ENCODE results near the gene GPRC5A. TPM values are rescaled to one million over a fixed set of nuclear protein-coding genes. Genes with fewer than 3 reads are reported as not detected.

The GPRC5A gene
- total RNA-seq, 1 experiment from 2014 or later = 742 TPM

GRCh38 chr12:12882288-12882687, 9.1 kb upstream of the GPRC5A start:
- BruUV-seq (replicated peaks) = no TSS peak
- TF ChIP-seq, protein P1, sequence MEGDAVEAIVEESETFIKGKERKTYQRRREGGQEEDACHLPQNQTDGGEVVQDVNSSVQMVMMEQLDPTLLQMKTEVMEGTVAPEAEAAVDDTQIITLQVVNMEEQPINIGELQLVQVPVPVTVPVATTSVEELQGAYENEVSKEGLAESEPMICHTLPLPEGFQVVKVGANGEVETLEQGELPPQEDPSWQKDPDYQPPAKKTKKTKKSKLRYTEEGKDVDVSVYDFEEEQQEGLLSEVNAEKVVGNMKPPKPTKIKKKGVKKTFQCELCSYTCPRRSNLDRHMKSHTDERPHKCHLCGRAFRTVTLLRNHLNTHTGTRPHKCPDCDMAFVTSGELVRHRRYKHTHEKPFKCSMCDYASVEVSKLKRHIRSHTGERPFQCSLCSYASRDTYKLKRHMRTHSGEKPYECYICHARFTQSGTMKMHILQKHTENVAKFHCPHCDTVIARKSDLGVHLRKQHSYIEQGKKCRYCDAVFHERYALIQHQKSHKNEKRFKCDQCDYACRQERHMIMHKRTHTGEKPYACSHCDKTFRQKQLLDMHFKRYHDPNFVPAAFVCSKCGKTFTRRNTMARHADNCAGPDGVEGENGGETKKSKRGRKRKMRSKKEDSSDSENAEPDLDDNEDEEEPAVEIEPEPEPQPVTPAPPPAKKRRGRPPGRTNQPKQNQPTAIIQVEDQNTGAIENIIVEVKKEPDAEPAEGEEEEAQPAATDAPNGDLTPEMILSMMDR (IDR thresholded peaks at IDR 0.05; ENCODE audit: unreplicated experiment) = no peak
- no peaks in the 10 kb centered on the region for H3K9me3 Mint-ChIP-seq (ENCODE audit: low read depth, unreplicated experiment)
- peaks cover 55% of the 10 kb centered on the region for H3K36me3 Mint-ChIP-seq (ENCODE audit: insufficient read depth, unreplicated experiment)
- DNase-seq = no peak
- peak overlapping the region; percentile 92 for H3K27ac Mint-ChIP-seq (ENCODE audit: unreplicated experiment)
- intact Hi-C loops (cut with micrococcal nuclease; ENCODE audit: unreplicated experiment) = no loop called here
- H3K4me3 Mint-ChIP-seq (ENCODE audit: low read depth, unreplicated experiment) = peak overlapping the region; percentile 65
- CTCF ChIA-PET = interaction anchor here (0.9 kb wide), 1 partner anchor 9 kb away, joined by 3 read pairs; the partner anchor contains the start of gene GPRC5A
- H3K27me3 Mint-ChIP-seq (ENCODE audit: unreplicated experiment) = no peaks in the 10 kb centered on the region
- peaks cover 91% of the 10 kb centered on the region for H3K4me1 Mint-ChIP-seq (ENCODE audit: low read depth, unreplicated experiment)

- H3K27me3 Mint-ChIP-seq (ENCODE audit: unreplicated experiment) = no peaks in the 10 kb centered on the region
- CTCF ChIA-PET = interaction anchor here (0.6 to 1.6 kb wide), 3 partner anchors 11 to 96 kb away, joined by 3 to 5 read pairs (median 4); no protein-coding TSS in a partner anchor
- intact Hi-C loops (cut with micrococcal nuclease; ENCODE audit: unreplicated experiment) = loop anchor here (1.0 kb wide), 3 partner anchors 8 to 24 kb away; partner anchors contain the start of gene GPRC5A
Observed at GRCh38 chr12:12883369-12884001, 7.9 kb upstream of the GPRC5A start.

GRCh38 chr12:12885096-12885792, 6.1 kb upstream of the GPRC5A start:
- TF ChIP-seq, protein P1 (IDR thresholded peaks at IDR 0.05; ENCODE audit: unreplicated experiment) = no peak
- H3K36me3 Mint-ChIP-seq (ENCODE audit: insufficient read depth, unreplicated experiment) = peaks cover 59% of the 10 kb centered on the region
- intact Hi-C loops (cut with micrococcal nuclease; ENCODE audit: unreplicated experiment) = no loop called here
- CTCF ChIA-PET = no interaction called here
- peaks cover 91% of the 10 kb centered on the region for H3K4me1 Mint-ChIP-seq (ENCODE audit: low read depth, unreplicated experiment)
- BruUV-seq (replicated peaks) = no TSS peak
- no peaks in the 10 kb centered on the region for H3K9me3 Mint-ChIP-seq (ENCODE audit: low read depth, unreplicated experiment)
- peak overlapping the region; percentile 92 for H3K27ac Mint-ChIP-seq (ENCODE audit: unreplicated experiment)
- no peaks in the 10 kb centered on the region for H3K27me3 Mint-ChIP-seq (ENCODE audit: unreplicated experiment)
- no peak for DNase-seq
- H3K4me3 Mint-ChIP-seq (ENCODE audit: low read depth, unreplicated experiment) = no peak overlapping the region

More at GRCh38 chr12:12883369-12884001, 7.9 kb upstream of the GPRC5A start:
- Mint-ChIP-seq H3K36me3 (ENCODE audit: insufficient read depth, unreplicated experiment) (peaks cover 61% of the 10 kb centered on the region), H3K4me1 (ENCODE audit: low read depth, unreplicated experiment) (peaks cover 91% of the 10 kb centered on the region), H3K9me3 (ENCODE audit: low read depth, unreplicated experiment) (no peaks in the 10 kb centered on the region), H3K27ac (ENCODE audit: unreplicated experiment) (peak overlapping the region; percentile 92), H3K4me3 (ENCODE audit: low read depth, unreplicated experiment) (peak overlapping the region; percentile 65)
- BruUV-seq (replicated peaks) = no TSS peak
- DNase-seq = no peak
- TF ChIP-seq, protein P1 (IDR thresholded peaks at IDR 0.05; ENCODE audit: unreplicated experiment) = no peak

DNA sequence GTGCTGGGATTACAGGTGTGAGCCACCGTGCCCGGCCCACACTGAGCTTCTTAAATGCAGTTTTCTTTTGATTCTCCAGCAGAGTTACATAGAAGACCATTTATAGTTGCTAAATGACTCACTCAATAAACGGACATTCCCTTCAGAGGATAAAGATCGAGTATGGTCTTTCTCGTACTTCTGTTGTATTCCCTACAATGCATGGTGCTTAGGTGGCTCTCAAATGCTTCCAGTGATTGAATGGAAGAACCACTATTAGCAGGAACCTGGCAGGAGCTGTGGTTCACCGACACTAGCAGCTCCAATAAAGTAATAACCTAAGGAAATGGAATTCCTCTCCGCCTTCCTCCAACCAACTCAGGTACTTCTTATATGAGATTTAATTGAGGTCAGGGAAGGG, 3.9 kb upstream of the GPRC5A start:
- DNase-seq = no peak
- Mint-ChIP-seq H3K4me3 (ENCODE audit: low read depth, unreplicated experiment) (no peak overlapping the region), H3K27me3 (ENCODE audit: unreplicated experiment) (no peaks in the 10 kb centered on the region)

More for the DNA sequence above, 3.9 kb upstream of the GPRC5A start:
- CTCF ChIA-PET = interaction anchor here (0.5 to 0.9 kb wide), 3 partner anchors 14 to 1304 kb away, joined by 3 to 6 read pairs (median 3); no protein-coding TSS in a partner anchor
- Mint-ChIP-seq H3K36me3 (ENCODE audit: insufficient read depth, unreplicated experiment) (peaks cover 65% of the 10 kb centered on the region), H3K27ac (ENCODE audit: unreplicated experiment) (peak overlapping the region; percentile 92), H3K9me3 (ENCODE audit: low read depth, unreplicated experiment) (no peaks in the 10 kb centered on the region), H3K4me1 (ENCODE audit: low read depth, unreplicated experiment) (peaks cover 82% of the 10 kb centered on the region)
- TF ChIP-seq, protein P1 (IDR thresholded peaks at IDR 0.05; ENCODE audit: unreplicated experiment) = no peak
- intact Hi-C loops (cut with micrococcal nuclease; ENCODE audit: unreplicated experiment) = no loop called here
- no TSS peak for BruUV-seq (replicated peaks)
